Left ventricle myocardium inferior (tissue), 1 donor: Measurements from ENCODE around the gene CHD2. TPM values are rescaled to one million over a fixed set of nuclear protein-coding genes. Genes with fewer than 3 reads are reported as not detected.

ENCODE experiments used
- DNase-seq: peaks from one replicate; pipeline ENCODE4 v3.0.0-alpha.2; 2020
- H3K27ac ChIP-seq: fragments of 200-600 bp; replicated peaks from 2 replicates; pipeline ENCODE4 v1.8.0; 2021
- H3K27me3 ChIP-seq: fragments of 200-600 bp; 2 replicates; pipeline ENCODE4 v1.8.0; 2021; ENCODE audit warnings: low read depth
- H3K36me3 ChIP-seq: fragments of 200-600 bp; 2 replicates; pipeline ENCODE4 v1.8.0; 2021
- H3K4me1 ChIP-seq: fragments of 200-600 bp; 2 replicates; pipeline ENCODE4 v1.8.0; 2021
- H3K4me3 ChIP-seq: fragments of 200-600 bp; 2 replicates; pipeline ENCODE4 v1.8.0; 2021; ENCODE audit warnings: mild to moderate bottlenecking, moderate library complexity
- H3K9me3 ChIP-seq: fragments of 200-600 bp; replicated peaks from 2 replicates; pipeline ENCODE4 v1.8.0; 2021
- CTCF ChIP-seq: fragments of 200-600 bp; IDR thresholded peaks from 2 replicates; pipeline ENCODE4 v1.8.0; 2021; ENCODE audit warnings: antibody characterized with exemption, mild to moderate bottlenecking, borderline replicate concordance
- intact Hi-C: fragments of 100-400 bp; cut with micrococcal nuclease; formaldehyde crosslinking; loops from one replicate; pipeline ENCODE4 v1.11.0; 2022
- total RNA-seq: library from RNA; stranded (reverse); fragmentation: NEBNext Ultra II Directional; extraction: Animal tissue kit (Norgen Biotek cat#: 25700); gene quantifications from one replicate; pipeline ENCODE4 v1.2.1, GENCODE V29; 2021
- donor health status: DM: no; HTN: yes; CAD: no; lungs with severe emphysema.

CHD2 gene
- total RNA-seq, 1 donor from 2014 or later, result 41.3 TPM

DNA sequence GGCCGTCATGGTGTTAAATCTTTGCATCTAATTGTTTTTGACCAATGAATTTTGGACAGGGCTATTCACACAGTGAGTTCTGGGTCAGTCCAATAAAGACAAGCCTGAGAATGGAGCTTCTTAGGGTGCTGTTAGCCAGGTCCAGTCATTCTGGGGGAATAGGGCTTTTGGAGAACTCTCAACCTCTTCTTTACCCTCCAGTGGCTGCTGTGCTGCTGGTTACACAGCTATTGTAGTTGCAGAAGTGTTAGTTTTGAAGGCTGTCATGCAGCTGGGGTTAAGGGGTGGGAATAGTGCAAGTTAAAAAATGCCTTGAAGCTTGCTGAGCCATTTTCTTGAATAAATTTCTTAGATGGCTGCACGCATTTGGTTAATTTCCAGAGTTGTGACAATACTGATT lies 89.9 kb downstream of the CHD2 start:
- no peak overlapping the region for H3K27ac ChIP-seq
- no peaks in the 10 kb centered on the region for H3K9me3 ChIP-seq
- TF ChIP-seq CTCF, result no peak
- H3K27me3 ChIP-seq, result no peaks in the 10 kb centered on the region
- peaks cover 12% of the 10 kb centered on the region for H3K4me1 ChIP-seq
- H3K4me3 ChIP-seq, result no peak overlapping the region
- peaks cover 96% of the 10 kb centered on the region for H3K36me3 ChIP-seq
- no peak for DNase-seq
- intact Hi-C loops, result no loop called here

GRCh38 chr15:92992720-92993119 lies 92.6 kb downstream of the CHD2 start:
- H3K4me1 ChIP-seq, result peaks cover 12% of the 10 kb centered on the region
- TF ChIP-seq CTCF, result no peak
- peak overlapping the region; percentile 52 for H3K27ac ChIP-seq
- H3K4me3 ChIP-seq, result no peak overlapping the region
- H3K27me3 ChIP-seq, result no peaks in the 10 kb centered on the region
- H3K36me3 ChIP-seq, result peaks cover 95% of the 10 kb centered on the region
- intact Hi-C loops, result no loop called here
- no peaks in the 10 kb centered on the region for H3K9me3 ChIP-seq
- no peak for DNase-seq

GRCh38 chr15:92997821-92998220 lies 97.7 kb downstream of the CHD2 start:
- H3K27ac ChIP-seq, result no peak overlapping the region
- DNase-seq, result no peak
- peaks cover 96% of the 10 kb centered on the region for H3K36me3 ChIP-seq
- no peaks in the 10 kb centered on the region for H3K27me3 ChIP-seq
- H3K4me1 ChIP-seq, result peaks cover 3% of the 10 kb centered on the region
- intact Hi-C loops, result no loop called here
- no peaks in the 10 kb centered on the region for H3K9me3 ChIP-seq
- H3K4me3 ChIP-seq, result no peak overlapping the region
- no peak for TF ChIP-seq CTCF

- intact Hi-C loops, result no loop called here
- H3K9me3 ChIP-seq, result no peaks in the 10 kb centered on the region
- peaks cover 100% of the 10 kb centered on the region for H3K36me3 ChIP-seq
These were observed 101.0 kb downstream of the CHD2 start for GRCh38 chr15:93001156-93001555.

DNA sequence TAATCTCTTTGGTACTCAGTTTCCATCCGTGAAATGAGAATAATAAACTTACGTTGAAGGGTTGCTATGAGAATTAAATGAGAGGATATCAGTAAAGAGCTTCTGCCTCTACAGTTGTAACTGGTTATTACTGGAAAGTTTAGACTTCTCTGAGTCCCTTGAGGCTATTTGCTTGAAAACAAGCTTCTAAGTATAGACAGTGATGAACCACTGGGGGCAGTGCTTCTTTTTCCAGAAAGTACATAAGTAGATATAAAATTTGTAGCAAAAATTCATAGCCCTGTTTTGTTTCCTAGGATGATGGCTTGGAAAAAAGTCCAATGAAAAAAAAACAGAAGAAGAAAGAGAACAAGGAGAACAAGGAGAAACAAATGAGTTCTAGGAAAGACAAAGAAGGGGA lies 101.8 kb downstream of the CHD2 start:
- no peak overlapping the region for H3K27ac ChIP-seq
- H3K9me3 ChIP-seq, result no peaks in the 10 kb centered on the region
- DNase-seq, result no peak
- no peaks in the 10 kb centered on the region for H3K4me1 ChIP-seq
- intact Hi-C loops, result no loop called here
- H3K4me3 ChIP-seq, result no peak overlapping the region
- peak; percentile 35 for TF ChIP-seq CTCF
- H3K36me3 ChIP-seq, result peaks cover 100% of the 10 kb centered on the region
- H3K27me3 ChIP-seq, result no peaks in the 10 kb centered on the region

More at GRCh38 chr15:93001156-93001555, 101.0 kb downstream of the CHD2 start:
- Histone ChIP-seq H3K4me3 (no peak overlapping the region), H3K27me3 (no peaks in the 10 kb centered on the region), H3K27ac (no peak overlapping the region), H3K4me1 (no peaks in the 10 kb centered on the region)
- TF ChIP-seq CTCF, result no peak
- no peak for DNase-seq

GRCh38 chr15:93005133-93005532 lies 105.0 kb downstream of the CHD2 start:
- Histone ChIP-seq H3K27ac (no peak overlapping the region), H3K4me1 (no peaks in the 10 kb centered on the region), H3K36me3 (peaks cover 98% of the 10 kb centered on the region), H3K9me3 (no peaks in the 10 kb centered on the region), H3K27me3 (no peaks in the 10 kb centered on the region), H3K4me3 (no peak overlapping the region)
- intact Hi-C loops, result no loop called here
- no peak for DNase-seq
- no peak for TF ChIP-seq CTCF
